C4-2B (cell line): ENCODE results near the gene ADGRA1.

Experiments
- H3K27ac ChIP-seq: fragments of 450-650 bp; 2 replicates; pipeline ENCODE4 v1.5.1; 2017
- ZFX ChIP-seq: fragments of 450-650 bp; IDR thresholded peaks from 2 replicates; pipeline ENCODE4 v1.6.1; 2017
- TF ChIP-seq, protein P1 (sequence below): fragments of 450-650 bp; conservative IDR thresholded peaks from 2 replicates; pipeline ENCODE4 v1.5.1; 2017; ENCODE audit warnings: mild to moderate bottlenecking

Gene ADGRA1

GRCh38 chr10:133062085-133062484, 25.6 kb upstream of the ADGRA1 start:
- TF ChIP-seq ZFX: no peak
- TF ChIP-seq, protein P1, sequence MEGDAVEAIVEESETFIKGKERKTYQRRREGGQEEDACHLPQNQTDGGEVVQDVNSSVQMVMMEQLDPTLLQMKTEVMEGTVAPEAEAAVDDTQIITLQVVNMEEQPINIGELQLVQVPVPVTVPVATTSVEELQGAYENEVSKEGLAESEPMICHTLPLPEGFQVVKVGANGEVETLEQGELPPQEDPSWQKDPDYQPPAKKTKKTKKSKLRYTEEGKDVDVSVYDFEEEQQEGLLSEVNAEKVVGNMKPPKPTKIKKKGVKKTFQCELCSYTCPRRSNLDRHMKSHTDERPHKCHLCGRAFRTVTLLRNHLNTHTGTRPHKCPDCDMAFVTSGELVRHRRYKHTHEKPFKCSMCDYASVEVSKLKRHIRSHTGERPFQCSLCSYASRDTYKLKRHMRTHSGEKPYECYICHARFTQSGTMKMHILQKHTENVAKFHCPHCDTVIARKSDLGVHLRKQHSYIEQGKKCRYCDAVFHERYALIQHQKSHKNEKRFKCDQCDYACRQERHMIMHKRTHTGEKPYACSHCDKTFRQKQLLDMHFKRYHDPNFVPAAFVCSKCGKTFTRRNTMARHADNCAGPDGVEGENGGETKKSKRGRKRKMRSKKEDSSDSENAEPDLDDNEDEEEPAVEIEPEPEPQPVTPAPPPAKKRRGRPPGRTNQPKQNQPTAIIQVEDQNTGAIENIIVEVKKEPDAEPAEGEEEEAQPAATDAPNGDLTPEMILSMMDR: no peak

GRCh38 chr10:133062635-133063034, 25.1 kb upstream of the ADGRA1 start:
- TF ChIP-seq ZFX: no peak
- H3K27ac ChIP-seq: no peak overlapping the region

More at GRCh38 chr10:133062085-133062484, 25.6 kb upstream of the ADGRA1 start:
- no peak overlapping the region for H3K27ac ChIP-seq

GRCh38 chr10:133067149-133068105, 20.3 kb upstream of the ADGRA1 start:
- H3K27ac ChIP-seq: no peak overlapping the region
- TF ChIP-seq, protein P1: no peak
- no peak for TF ChIP-seq ZFX

DNA sequence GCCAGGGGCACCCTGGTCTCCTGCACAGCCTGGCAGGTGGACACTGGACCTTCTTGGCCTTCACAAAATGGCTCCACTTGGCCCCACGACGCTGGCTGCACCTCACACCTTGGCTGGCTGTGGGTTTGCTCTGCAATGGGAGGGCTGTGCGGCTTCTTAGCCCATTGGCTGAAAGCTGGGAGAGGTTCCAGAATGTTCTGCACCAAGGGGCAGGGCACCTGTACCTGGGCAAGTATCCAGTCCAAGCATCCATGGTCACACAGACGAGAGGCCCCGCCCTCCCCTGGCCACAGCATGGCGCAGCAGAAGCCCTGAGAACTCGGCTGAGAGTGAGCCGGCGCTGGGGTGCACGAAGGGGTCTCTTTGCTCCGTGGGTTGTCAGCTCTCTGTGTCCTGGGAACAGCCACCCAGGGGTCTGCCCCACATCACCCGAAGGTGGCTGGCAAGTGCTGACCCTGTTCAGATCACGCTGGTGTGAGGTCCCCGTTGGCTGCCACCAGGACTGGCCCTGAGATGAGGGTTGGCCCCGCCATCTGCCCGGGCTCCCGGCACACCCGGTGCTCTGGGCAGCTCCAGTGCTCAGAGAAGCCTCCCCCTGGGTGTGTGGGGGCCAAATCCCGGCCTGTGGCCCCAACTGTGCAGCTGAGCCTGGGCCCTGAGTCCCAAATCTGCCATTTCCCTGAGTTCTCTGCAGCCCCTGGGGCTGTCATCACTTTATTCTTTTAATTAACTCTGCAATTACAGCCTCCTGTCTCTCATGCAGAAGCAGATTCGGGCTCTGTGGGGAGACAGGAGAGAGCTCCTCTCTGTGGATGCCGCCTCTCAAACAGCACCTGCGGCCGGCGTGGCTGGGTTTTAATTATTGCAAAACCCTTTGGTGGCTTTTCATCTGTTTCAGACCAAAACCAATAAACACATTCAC, 19.4 kb upstream of the ADGRA1 start:
- no peak for TF ChIP-seq ZFX
- TF ChIP-seq, protein P1: no peak
- peak overlapping the region; percentile 56 for H3K27ac ChIP-seq

- TF ChIP-seq, protein P1: no peak
- no peak for TF ChIP-seq ZFX
- H3K27ac ChIP-seq: peak overlapping the region; percentile 56
Measured at GRCh38 chr10:133069033-133069525, 18.6 kb upstream of the ADGRA1 start.

- no peak overlapping the region for H3K27ac ChIP-seq
- no peak for TF ChIP-seq ZFX
- TF ChIP-seq, protein P1: no peak
Measured at GRCh38 chr10:133070405-133070804, 17.3 kb upstream of the ADGRA1 start.

DNA sequence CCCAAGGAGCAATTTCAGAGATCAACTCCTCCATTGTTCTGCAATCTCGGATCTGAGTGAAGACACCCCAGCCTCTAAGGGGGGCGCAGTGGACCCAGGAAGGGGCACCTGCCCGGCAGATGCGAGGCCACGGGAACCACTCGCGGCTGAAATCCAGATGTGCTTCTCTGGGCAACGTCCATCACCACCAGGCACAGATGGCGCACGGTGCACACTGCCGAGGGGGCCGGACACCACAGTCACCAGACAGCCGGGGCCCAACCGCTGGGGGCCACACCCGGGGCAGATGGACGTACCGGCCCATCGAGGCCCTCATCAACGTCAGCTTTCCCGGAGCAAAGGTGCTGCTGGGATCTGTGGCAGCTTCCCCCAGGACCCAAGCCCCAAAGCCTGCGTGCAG, 16.9 kb upstream of the ADGRA1 start:
- no peak overlapping the region for H3K27ac ChIP-seq
- TF ChIP-seq, protein P1: no peak
- TF ChIP-seq ZFX: no peak
